ENCODE results near the gene UPK2.

UPK2 gene

GRCh38 chr11:118915396-118915795, 40.7 kb upstream of the UPK2 start:
- Histone ChIP-seq H4K20me1 (ENCODE audit: insufficient read depth, low read length, poor library complexity, severe bottlenecking) (no peaks in the 10 kb centered on the region), H3F3A (ENCODE audit: low read depth) (0 out of 2 replicates have a peak, but pooled peaks cover 4% of the 10 kb centered on the region), H3K4me1 (ENCODE audit: insufficient read depth, low read length, poor library complexity, severe bottlenecking) (peaks cover 86% of the 10 kb centered on the region), H3K9me2 (replicated peaks; ENCODE audit: low read depth, low read length) (no peaks in the 10 kb centered on the region), H3K27me3 (ENCODE audit: insufficient read depth, low read length, poor library complexity, severe bottlenecking) (no peaks in the 10 kb centered on the region), H3K4me3 (ENCODE audit: low read length, poor library complexity, severe bottlenecking) (peak overlapping the region; percentile 22), H3K79me2 (ENCODE audit: insufficient read depth, low read length) (peaks cover 72% of the 10 kb centered on the region), H3K36me3 (ENCODE audit: insufficient read depth, low read length) (no peaks in the 10 kb centered on the region), H3K4me2 (ENCODE audit: low read depth, low read length, poor library complexity, severe bottlenecking) (peak overlapping the region; percentile 98), H3K9ac (ENCODE audit: low read depth, low read length, poor library complexity, severe bottlenecking) (peak overlapping the region; percentile 84), H3K9me3 (ENCODE audit: insufficient read depth, low read depth, low read length) (no peaks in the 10 kb centered on the region), H2AFZ (ENCODE audit: low read length) (no peak overlapping the region)
- TF ChIP-seq EZH2phosphoT487 (IDR thresholded peaks at IDR 0.05; ENCODE audit: borderline replicate concordance), result no peak
- TF ChIP-seq, protein P1, sequence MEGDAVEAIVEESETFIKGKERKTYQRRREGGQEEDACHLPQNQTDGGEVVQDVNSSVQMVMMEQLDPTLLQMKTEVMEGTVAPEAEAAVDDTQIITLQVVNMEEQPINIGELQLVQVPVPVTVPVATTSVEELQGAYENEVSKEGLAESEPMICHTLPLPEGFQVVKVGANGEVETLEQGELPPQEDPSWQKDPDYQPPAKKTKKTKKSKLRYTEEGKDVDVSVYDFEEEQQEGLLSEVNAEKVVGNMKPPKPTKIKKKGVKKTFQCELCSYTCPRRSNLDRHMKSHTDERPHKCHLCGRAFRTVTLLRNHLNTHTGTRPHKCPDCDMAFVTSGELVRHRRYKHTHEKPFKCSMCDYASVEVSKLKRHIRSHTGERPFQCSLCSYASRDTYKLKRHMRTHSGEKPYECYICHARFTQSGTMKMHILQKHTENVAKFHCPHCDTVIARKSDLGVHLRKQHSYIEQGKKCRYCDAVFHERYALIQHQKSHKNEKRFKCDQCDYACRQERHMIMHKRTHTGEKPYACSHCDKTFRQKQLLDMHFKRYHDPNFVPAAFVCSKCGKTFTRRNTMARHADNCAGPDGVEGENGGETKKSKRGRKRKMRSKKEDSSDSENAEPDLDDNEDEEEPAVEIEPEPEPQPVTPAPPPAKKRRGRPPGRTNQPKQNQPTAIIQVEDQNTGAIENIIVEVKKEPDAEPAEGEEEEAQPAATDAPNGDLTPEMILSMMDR (conservative IDR thresholded peaks at IDR 0.05; ENCODE audit: low read length), result no peak

DNA sequence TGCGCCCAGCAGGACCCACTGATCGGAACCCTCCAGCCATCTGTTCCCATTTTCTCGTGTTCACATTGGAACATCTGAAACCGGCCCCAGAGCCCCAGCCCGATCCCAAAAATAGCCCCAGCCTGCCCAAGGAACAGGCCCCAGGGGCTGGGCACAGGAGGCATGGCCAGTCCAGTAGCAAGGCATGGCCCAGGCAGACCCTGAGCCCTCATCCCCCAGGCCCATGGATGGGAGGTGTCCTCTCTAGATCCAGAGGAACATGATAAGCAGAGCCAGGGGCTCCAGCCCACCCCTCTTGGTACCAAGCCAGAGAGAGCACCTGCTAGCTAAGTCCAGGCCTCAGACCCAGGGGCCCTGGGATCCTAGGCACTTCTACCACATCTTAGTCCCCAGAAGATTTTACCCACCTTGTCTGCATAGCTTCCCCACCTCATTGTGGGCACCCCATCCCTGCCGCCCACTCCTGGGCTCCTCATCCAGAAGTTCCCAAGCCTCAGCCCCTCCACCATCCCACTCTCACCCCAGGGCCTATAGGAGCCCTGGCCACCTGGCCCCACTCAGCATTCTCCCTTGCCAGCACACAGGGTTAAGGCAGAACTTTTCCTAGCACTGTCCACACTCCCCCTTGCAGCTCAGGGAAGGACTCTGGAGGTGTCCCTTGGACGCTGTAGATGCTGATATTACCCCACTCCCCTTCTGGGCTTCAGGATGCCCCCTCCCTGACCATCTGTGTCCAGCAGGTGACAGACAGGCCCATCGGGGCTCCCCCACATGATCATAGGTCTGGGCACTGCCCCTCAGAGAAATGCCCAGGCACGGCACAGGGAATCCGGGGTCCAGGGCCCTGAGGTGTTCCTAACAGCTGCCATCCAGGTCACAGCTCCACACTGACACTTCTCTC, 39.9 kb upstream of the UPK2 start:
- H2AFZ ChIP-seq (ENCODE audit: low read length), result no peak overlapping the region
- no peaks in the 10 kb centered on the region for H3K9me3 ChIP-seq (ENCODE audit: insufficient read depth, low read depth, low read length)
- TF ChIP-seq, protein P1 (conservative IDR thresholded peaks at IDR 0.05; ENCODE audit: low read length), result no peak
- no peak for TF ChIP-seq EZH2phosphoT487 (IDR thresholded peaks at IDR 0.05; ENCODE audit: borderline replicate concordance)
- no peaks in the 10 kb centered on the region for H3K36me3 ChIP-seq (ENCODE audit: insufficient read depth, low read length)
- H4K20me1 ChIP-seq (ENCODE audit: insufficient read depth, low read length, poor library complexity, severe bottlenecking), result no peaks in the 10 kb centered on the region
- peak overlapping the region; percentile 98 for H3K4me2 ChIP-seq (ENCODE audit: low read depth, low read length, poor library complexity, severe bottlenecking)
- no peak overlapping the region for H3K4me3 ChIP-seq (ENCODE audit: low read length, poor library complexity, severe bottlenecking)
- H3K9me2 ChIP-seq (replicated peaks; ENCODE audit: low read depth, low read length), result no peaks in the 10 kb centered on the region
- peaks cover 76% of the 10 kb centered on the region for H3K79me2 ChIP-seq (ENCODE audit: insufficient read depth, low read length)
- 0 out of 2 replicates have a peak, but pooled peaks cover 4% of the 10 kb centered on the region for H3F3A ChIP-seq (ENCODE audit: low read depth)
- peak overlapping the region; percentile 84 for H3K9ac ChIP-seq (ENCODE audit: low read depth, low read length, poor library complexity, severe bottlenecking)
- peaks cover 93% of the 10 kb centered on the region for H3K4me1 ChIP-seq (ENCODE audit: insufficient read depth, low read length, poor library complexity, severe bottlenecking)
- no peaks in the 10 kb centered on the region for H3K27me3 ChIP-seq (ENCODE audit: insufficient read depth, low read length, poor library complexity, severe bottlenecking)

GRCh38 chr11:118916842-118917388, 39.2 kb upstream of the UPK2 start:
- no peaks in the 10 kb centered on the region for H3K27me3 ChIP-seq (ENCODE audit: insufficient read depth, low read length, poor library complexity, severe bottlenecking)
- H3K9ac ChIP-seq (ENCODE audit: low read depth, low read length, poor library complexity, severe bottlenecking), result peak overlapping the region; percentile 84
- peaks cover 76% of the 10 kb centered on the region for H3K79me2 ChIP-seq (ENCODE audit: insufficient read depth, low read length)
- H4K20me1 ChIP-seq (ENCODE audit: insufficient read depth, low read length, poor library complexity, severe bottlenecking), result peaks cover 3% of the 10 kb centered on the region
- no peaks in the 10 kb centered on the region for H3K36me3 ChIP-seq (ENCODE audit: insufficient read depth, low read length)
- no peak overlapping the region for H2AFZ ChIP-seq (ENCODE audit: low read length)
- no peak for TF ChIP-seq EZH2phosphoT487 (IDR thresholded peaks at IDR 0.05; ENCODE audit: borderline replicate concordance)
- H3F3A ChIP-seq (ENCODE audit: low read depth), result 0 out of 2 replicates have a peak, but pooled peaks cover 4% of the 10 kb centered on the region
- peaks cover 93% of the 10 kb centered on the region for H3K4me1 ChIP-seq (ENCODE audit: insufficient read depth, low read length, poor library complexity, severe bottlenecking)
- no peak overlapping the region for H3K4me3 ChIP-seq (ENCODE audit: low read length, poor library complexity, severe bottlenecking)
- H3K9me3 ChIP-seq (ENCODE audit: insufficient read depth, low read depth, low read length), result no peaks in the 10 kb centered on the region
- no peaks in the 10 kb centered on the region for H3K9me2 ChIP-seq (replicated peaks; ENCODE audit: low read depth, low read length)
- peak overlapping the region; percentile 8 for H3K4me2 ChIP-seq (ENCODE audit: low read depth, low read length, poor library complexity, severe bottlenecking)

Measured in Loucy (cell line).